ENCODE results near the gene PCOLCE2.

GRCh38 chr3:142850395-142851023, 38.4 kb downstream of the PCOLCE2 start:
- TF ChIP-seq POLR2AphosphoS5 (IDR thresholded peaks at IDR 0.05) (no peak), POLR2A (IDR thresholded peaks at IDR 0.05) (no peak)
- TF ChIP-seq, protein P1, sequence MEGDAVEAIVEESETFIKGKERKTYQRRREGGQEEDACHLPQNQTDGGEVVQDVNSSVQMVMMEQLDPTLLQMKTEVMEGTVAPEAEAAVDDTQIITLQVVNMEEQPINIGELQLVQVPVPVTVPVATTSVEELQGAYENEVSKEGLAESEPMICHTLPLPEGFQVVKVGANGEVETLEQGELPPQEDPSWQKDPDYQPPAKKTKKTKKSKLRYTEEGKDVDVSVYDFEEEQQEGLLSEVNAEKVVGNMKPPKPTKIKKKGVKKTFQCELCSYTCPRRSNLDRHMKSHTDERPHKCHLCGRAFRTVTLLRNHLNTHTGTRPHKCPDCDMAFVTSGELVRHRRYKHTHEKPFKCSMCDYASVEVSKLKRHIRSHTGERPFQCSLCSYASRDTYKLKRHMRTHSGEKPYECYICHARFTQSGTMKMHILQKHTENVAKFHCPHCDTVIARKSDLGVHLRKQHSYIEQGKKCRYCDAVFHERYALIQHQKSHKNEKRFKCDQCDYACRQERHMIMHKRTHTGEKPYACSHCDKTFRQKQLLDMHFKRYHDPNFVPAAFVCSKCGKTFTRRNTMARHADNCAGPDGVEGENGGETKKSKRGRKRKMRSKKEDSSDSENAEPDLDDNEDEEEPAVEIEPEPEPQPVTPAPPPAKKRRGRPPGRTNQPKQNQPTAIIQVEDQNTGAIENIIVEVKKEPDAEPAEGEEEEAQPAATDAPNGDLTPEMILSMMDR (IDR thresholded peaks at IDR 0.05) = no peak

All from breast epithelium (tissue), 3 donors.